ENCODE data around the gene FAM184B.

Gene FAM184B

GRCh38 chr4:17619416-17620105 is 161.9 kb downstream of the FAM184B start:
- no peak for DNase-seq (ENCODE audit: low spot score)
- Histone ChIP-seq H3K14ac (ENCODE audit: low read length) (no peak overlapping the region), H3K27ac (replicated peaks; ENCODE audit: low read length) (no peak overlapping the region), H2BK120ac (ENCODE audit: low read depth, low read length) (no peak overlapping the region), H3K4ac (ENCODE audit: low read length) (no peak overlapping the region), H2BK5ac (ENCODE audit: low read length) (no peak overlapping the region), H3K9ac (ENCODE audit: low read depth, low read length, poor library complexity) (no peak overlapping the region), H2AFZ (ENCODE audit: low read length) (no peak overlapping the region), H2AK5ac (ENCODE audit: low read depth, low read length) (no peak overlapping the region), H3K36me3 (replicated peaks in 1 of 2; ENCODE audit: control insufficient read depth in 2 of 2, insufficient read depth in 2 of 2, low read length in 2 of 2) (peaks cover 35 to 83% of the 10 kb centered on the region in 2 donors), H3K27me3 (ENCODE audit: control insufficient read depth in 3 of 3, insufficient read depth in 3 of 3, low read depth in 1 of 3, low read length in 3 of 3) (no peaks in the 10 kb centered on the region), H3K4me1 (ENCODE audit: control insufficient read depth in 2 of 2, insufficient read depth in 1 of 2, low read depth in 1 of 2, low read length in 2 of 2) (no peaks in the 10 kb centered on the region), H4K8ac (ENCODE audit: low read depth, low read length) (no peak overlapping the region), H3K18ac (ENCODE audit: low read length) (no peak overlapping the region), H2BK12ac (ENCODE audit: low read length) (no peak overlapping the region), H3K9me3 (replicated peaks in 1 of 2; ENCODE audit: control insufficient read depth in 2 of 2, insufficient read depth in 1 of 2, low read depth in 1 of 2, low read length in 2 of 2) (no peaks in the 10 kb centered on the region), H3K4me2 (ENCODE audit: insufficient read depth, low read length, poor library complexity, severe bottlenecking) (no peak overlapping the region), H3K4me3 (ENCODE audit: low read length in 2 of 2) (no peak overlapping the region), H3K79me1 (ENCODE audit: low read depth, low read length) (peaks cover 12% of the 10 kb centered on the region), H2BK15ac (ENCODE audit: low read length) (no peak overlapping the region), H3K23ac (ENCODE audit: low read depth, low read length, poor library complexity) (no peak overlapping the region), H4K91ac (ENCODE audit: low read depth, low read length, poor library complexity) (no peak overlapping the region)
- no CpG with 5 or more reads among the region's 7 CpGs for WGBS, 2 donors (ENCODE audit: extremely low coverage in 2 of 2, insufficient read length in 2 of 2, insufficient replicate concordance in 1 of 2)

- no peak overlapping the region for H2AK5ac ChIP-seq (ENCODE audit: low read depth, low read length)
- no peak overlapping the region for H2BK15ac ChIP-seq (ENCODE audit: low read length)
- DNase-seq (ENCODE audit: low spot score), result no peak
- H3K4me2 ChIP-seq (ENCODE audit: insufficient read depth, low read length, poor library complexity, severe bottlenecking), result no peak overlapping the region
- peaks cover 32 to 77% of the 10 kb centered on the region in 2 donors for H3K36me3 ChIP-seq (replicated peaks in 1 of 2; ENCODE audit: control insufficient read depth in 2 of 2, insufficient read depth in 2 of 2, low read length in 2 of 2)
- no peak overlapping the region for H4K91ac ChIP-seq (ENCODE audit: low read depth, low read length, poor library complexity)
- H3K23ac ChIP-seq (ENCODE audit: low read depth, low read length, poor library complexity), result no peak overlapping the region
- no peak overlapping the region for H2AFZ ChIP-seq (ENCODE audit: low read length)
- no peak overlapping the region for H3K9ac ChIP-seq (ENCODE audit: low read depth, low read length, poor library complexity)
- no peak overlapping the region for H2BK120ac ChIP-seq (ENCODE audit: low read depth, low read length)
- H3K14ac ChIP-seq (ENCODE audit: low read length), result no peak overlapping the region
- no peaks in the 10 kb centered on the region for H3K9me3 ChIP-seq (replicated peaks in 1 of 2; ENCODE audit: control insufficient read depth in 2 of 2, insufficient read depth in 1 of 2, low read depth in 1 of 2, low read length in 2 of 2)
- WGBS, 2 donors (ENCODE audit: extremely low coverage in 2 of 2, insufficient read length in 2 of 2, insufficient replicate concordance in 1 of 2), result no CpG with 5 or more reads among the region's 1 CpG
- no peak overlapping the region for H2BK5ac ChIP-seq (ENCODE audit: low read length)
- H3K18ac ChIP-seq (ENCODE audit: low read length), result no peak overlapping the region
- H3K79me1 ChIP-seq (ENCODE audit: low read depth, low read length), result peaks cover 12% of the 10 kb centered on the region
- no peak overlapping the region for H3K4ac ChIP-seq (ENCODE audit: low read length)
- no peaks in the 10 kb centered on the region for H3K27me3 ChIP-seq (ENCODE audit: control insufficient read depth in 3 of 3, insufficient read depth in 3 of 3, low read depth in 1 of 3, low read length in 3 of 3)
- no peak overlapping the region for H2BK12ac ChIP-seq (ENCODE audit: low read length)
- H4K8ac ChIP-seq (ENCODE audit: low read depth, low read length), result no peak overlapping the region
- H3K4me3 ChIP-seq (ENCODE audit: low read length in 2 of 2), result no peak overlapping the region
- H3K27ac ChIP-seq (replicated peaks; ENCODE audit: low read length), result no peak overlapping the region
- no peaks in the 10 kb centered on the region for H3K4me1 ChIP-seq (ENCODE audit: control insufficient read depth in 2 of 2, insufficient read depth in 1 of 2, low read depth in 1 of 2, low read length in 2 of 2)
Measured at GRCh38 chr4:17618926-17619325, 162.5 kb downstream of the FAM184B start.

GRCh38 chr4:17616283-17616682 is 165.1 kb downstream of the FAM184B start:
- no peak overlapping the region for H4K91ac ChIP-seq (ENCODE audit: low read depth, low read length, poor library complexity)
- no peak overlapping the region for H3K18ac ChIP-seq (ENCODE audit: low read length)
- H3K14ac ChIP-seq (ENCODE audit: low read length), result no peak overlapping the region
- H3K4me3 ChIP-seq (ENCODE audit: low read length in 2 of 2), result peak overlapping the region in 1 of 2 donors; percentile 9
- H3K4me1 ChIP-seq (ENCODE audit: control insufficient read depth in 2 of 2, insufficient read depth in 1 of 2, low read depth in 1 of 2, low read length in 2 of 2), result no peaks in the 10 kb centered on the region
- H3K79me1 ChIP-seq (ENCODE audit: low read depth, low read length), result peaks cover 9% of the 10 kb centered on the region
- no peak overlapping the region for H2BK5ac ChIP-seq (ENCODE audit: low read length)
- H3K9ac ChIP-seq (ENCODE audit: low read depth, low read length, poor library complexity), result no peak overlapping the region
- no peak overlapping the region for H3K27ac ChIP-seq (replicated peaks; ENCODE audit: low read length)
- WGBS, 2 donors (ENCODE audit: extremely low coverage in 2 of 2, insufficient read length in 2 of 2, insufficient replicate concordance in 1 of 2), result no CpG with 5 or more reads among the region's 5 CpGs
- no peak overlapping the region for H2BK15ac ChIP-seq (ENCODE audit: low read length)
- no peaks in the 10 kb centered on the region for H3K27me3 ChIP-seq (ENCODE audit: control insufficient read depth in 3 of 3, insufficient read depth in 3 of 3, low read depth in 1 of 3, low read length in 3 of 3)
- DNase-seq (ENCODE audit: low spot score), result no peak
- no peak overlapping the region for H3K4ac ChIP-seq (ENCODE audit: low read length)
- no peak overlapping the region for H2AK5ac ChIP-seq (ENCODE audit: low read depth, low read length)
- no peak overlapping the region for H2BK120ac ChIP-seq (ENCODE audit: low read depth, low read length)
- H2BK12ac ChIP-seq (ENCODE audit: low read length), result no peak overlapping the region
- H4K8ac ChIP-seq (ENCODE audit: low read depth, low read length), result no peak overlapping the region
- H3K4me2 ChIP-seq (ENCODE audit: insufficient read depth, low read length, poor library complexity, severe bottlenecking), result peak overlapping the region; percentile 23
- peaks cover 14 to 51% of the 10 kb centered on the region in 2 donors for H3K36me3 ChIP-seq (replicated peaks in 1 of 2; ENCODE audit: control insufficient read depth in 2 of 2, insufficient read depth in 2 of 2, low read length in 2 of 2)
- H2AFZ ChIP-seq (ENCODE audit: low read length), result no peak overlapping the region
- no peaks in the 10 kb centered on the region for H3K9me3 ChIP-seq (replicated peaks in 1 of 2; ENCODE audit: control insufficient read depth in 2 of 2, insufficient read depth in 1 of 2, low read depth in 1 of 2, low read length in 2 of 2)
- H3K23ac ChIP-seq (ENCODE audit: low read depth, low read length, poor library complexity), result no peak overlapping the region

GRCh38 chr4:17614416-17615299 is 166.8 kb downstream of the FAM184B start, which contains the start of gene MED28:
MED28 (plus strand) TSS chr4:17614641; CDS start chr4:17614655, 14 bp downstream.
- H4K91ac ChIP-seq (ENCODE audit: low read depth, low read length, poor library complexity), result no peak within 1 kb of the TSS
- H2BK120ac ChIP-seq (ENCODE audit: low read depth, low read length), result no peak within 1 kb of the TSS
- H2BK12ac ChIP-seq (ENCODE audit: low read length), result no peak within 1 kb of the TSS
- H3K27me3 ChIP-seq (ENCODE audit: control insufficient read depth in 3 of 3, insufficient read depth in 3 of 3, low read depth in 1 of 3, low read length in 3 of 3), result no peaks in the 10 kb centered on the region
- peak within 1 kb of the TSS; percentile 82 for H3K4me2 ChIP-seq (ENCODE audit: insufficient read depth, low read length, poor library complexity, severe bottlenecking)
- H3K14ac ChIP-seq (ENCODE audit: low read length), result no peak within 1 kb of the TSS
- H4K8ac ChIP-seq (ENCODE audit: low read depth, low read length), result no peak within 1 kb of the TSS
- no CpG with 5 or more reads among the region's 46 CpGs for WGBS, 2 donors (ENCODE audit: extremely low coverage in 2 of 2, insufficient read length in 2 of 2, insufficient replicate concordance in 1 of 2)
- peak within 1 kb of the TSS; percentile 25 for H3K9ac ChIP-seq (ENCODE audit: low read depth, low read length, poor library complexity)
- H3K36me3 ChIP-seq (replicated peaks in 1 of 2; ENCODE audit: control insufficient read depth in 2 of 2, insufficient read depth in 2 of 2, low read length in 2 of 2), result peaks cover 8 to 34% of the 10 kb centered on the region in 2 donors
- H2BK15ac ChIP-seq (ENCODE audit: low read length), result no peak within 1 kb of the TSS
- peaks cover 9% of the 10 kb centered on the region for H3K79me1 ChIP-seq (ENCODE audit: low read depth, low read length)
- H3K18ac ChIP-seq (ENCODE audit: low read length), result peak within 1 kb of the TSS; percentile 76
- no peak within 1 kb of the TSS for H3K27ac ChIP-seq (replicated peaks; ENCODE audit: low read length)
- peak; percentile 93 for DNase-seq (ENCODE audit: low spot score)
- no peak within 1 kb of the TSS for H2AK5ac ChIP-seq (ENCODE audit: low read depth, low read length)
- no peak within 1 kb of the TSS for H2BK5ac ChIP-seq (ENCODE audit: low read length)
- H2AFZ ChIP-seq (ENCODE audit: low read length), result peak within 1 kb of the TSS; percentile 88
- no peak within 1 kb of the TSS for H3K23ac ChIP-seq (ENCODE audit: low read depth, low read length, poor library complexity)
- no peaks in the 10 kb centered on the region for H3K9me3 ChIP-seq (replicated peaks in 1 of 2; ENCODE audit: control insufficient read depth in 2 of 2, insufficient read depth in 1 of 2, low read depth in 1 of 2, low read length in 2 of 2)
- no peak within 1 kb of the TSS for H3K4ac ChIP-seq (ENCODE audit: low read length)
- H3K4me1 ChIP-seq (ENCODE audit: control insufficient read depth in 2 of 2, insufficient read depth in 1 of 2, low read depth in 1 of 2, low read length in 2 of 2), result no peaks in the 10 kb centered on the region
- H3K4me3 ChIP-seq (ENCODE audit: low read length in 2 of 2), result peak within 1 kb of the TSS; percentile 81 to 96
